HepG2 (cell line): ENCODE data around the gene GRHPR. TPM values are rescaled to one million over a fixed set of nuclear protein-coding genes. Genes with fewer than 3 reads are reported as not detected.

Source experiments
- ARHGAP35 ChIP-seq: sonication (generic); formaldehyde crosslinking; IDR thresholded peaks from 2 replicates; pipeline ENCODE4 v1.9.0; 2022; ENCODE audit warnings: mild to moderate bottlenecking, inconsistent platforms, moderate library complexity, missing genetic modification reagents, borderline replicate concordance
- ATAD3A ChIP-seq: sonication (generic); formaldehyde crosslinking; IDR thresholded peaks from 2 replicates; pipeline ENCODE4 v1.4.0; 2020; ENCODE audit warnings: missing genetic modification reagents
- BCL6 ChIP-seq: IDR thresholded peaks from 2 replicates; pipeline ENCODE4 v1.6.1; 2016; ENCODE audit warnings: missing genetic modification reagents, missing compliant biosample characterization
- DDIT3 ChIP-seq: sonication (generic); formaldehyde crosslinking; IDR thresholded peaks from 2 replicates; pipeline ENCODE4 v1.4.0; 2020; ENCODE audit warnings: mild to moderate bottlenecking, missing genetic modification reagents
- FOXK1 ChIP-seq: sonication (generic); formaldehyde crosslinking; IDR thresholded peaks from 2 replicates; pipeline ENCODE4 v1.4.0; 2020; ENCODE audit warnings: low read depth, missing genetic modification reagents, borderline replicate concordance
- GMEB2 ChIP-seq: IDR thresholded peaks from 2 replicates; pipeline ENCODE4 v1.6.1; 2016; ENCODE audit warnings: missing biosample characterization, missing genetic modification reagents, low read depth
- HMGXB4 ChIP-seq, 2 experiments: sonication (generic) in 1 of 2; formaldehyde crosslinking in 1 of 2; IDR thresholded peaks; 2 replicates each; pipeline versions ENCODE4 v1.4.0 to v1.6.1; 2018 to 2020; ENCODE audit warnings: missing genetic modification reagents in 2 of 2, borderline replicate concordance in 1 of 2, low read depth in 1 of 2, mild to moderate bottlenecking in 1 of 2, missing biosample characterization in 1 of 2
- HOXA5 ChIP-seq: sonication (generic); formaldehyde crosslinking; IDR thresholded peaks from 2 replicates; pipeline ENCODE4 v1.4.0; 2020; ENCODE audit warnings: missing genetic modification reagents
- KLF11 ChIP-seq: IDR thresholded peaks from 2 replicates; pipeline ENCODE4 v1.6.1; 2016; ENCODE audit warnings: missing compliant biosample characterization
- SYNCRIP ChIP-seq: fragments of 200-400 bp; formaldehyde crosslinking; IDR thresholded peaks from 2 replicates; pipeline ENCODE4 v1.6.1; 2018; ENCODE audit warnings: mild to moderate bottlenecking, low read depth, low read length; ENCODE audit not compliant: insufficient read depth
- TBP ChIP-seq: sonication (generic); formaldehyde crosslinking; IDR thresholded peaks from 2 replicates; pipeline ENCODE4 v1.5.0; 2020; ENCODE audit warnings: missing genetic modification reagents
- TFE3 ChIP-seq: IDR thresholded peaks from 2 replicates; pipeline ENCODE4 v1.6.1; 2016
- ZBTB42 ChIP-seq: sonication (generic); formaldehyde crosslinking; IDR thresholded peaks from 2 replicates; pipeline ENCODE4 v1.5.0; 2020; ENCODE audit warnings: mild to moderate bottlenecking, missing genetic modification reagents
- ZNF235 ChIP-seq: sonication (generic); formaldehyde crosslinking; IDR thresholded peaks from 2 replicates; pipeline ENCODE4 v1.8.1; 2023; ENCODE audit warnings: mild to moderate bottlenecking, missing genetic modification reagents, borderline replicate concordance
- ZNF274 ChIP-seq: sonication (generic); formaldehyde crosslinking; IDR thresholded peaks from 2 replicates; pipeline ENCODE4 v1.5.1; 2020; ENCODE audit warnings: mild to moderate bottlenecking, missing genetic modification reagents
- ZNF460 ChIP-seq: sonication (generic); formaldehyde crosslinking; IDR thresholded peaks from 2 replicates; pipeline ENCODE4 v1.5.1; 2020; ENCODE audit warnings: missing genetic modification reagents, mild to moderate bottlenecking, borderline replicate concordance
- ZNF543 ChIP-seq: sonication (generic); formaldehyde crosslinking; IDR thresholded peaks from 2 replicates; pipeline ENCODE4 v1.4.0; 2020; ENCODE audit warnings: mild to moderate bottlenecking, missing genetic modification reagents
- ZNF564 ChIP-seq: sonication (generic); formaldehyde crosslinking; IDR thresholded peaks from 2 replicates; pipeline ENCODE4 v1.8.1; 2023; ENCODE audit warnings: mild to moderate bottlenecking, missing genetic modification reagents
- ZNF703 ChIP-seq: sonication (generic); formaldehyde crosslinking; IDR thresholded peaks from 2 replicates; pipeline ENCODE4 v1.5.1; 2020; ENCODE audit warnings: missing genetic modification reagents, mild to moderate bottlenecking, moderate library complexity, borderline replicate concordance
- ZNF724P ChIP-seq: sonication (generic); formaldehyde crosslinking; IDR thresholded peaks from 2 replicates; pipeline ENCODE4 v1.8.0; 2022; ENCODE audit warnings: missing genetic modification reagents, borderline replicate concordance
- ZNF790 ChIP-seq: sonication (generic); formaldehyde crosslinking; IDR thresholded peaks from 2 replicates; pipeline ENCODE4 v1.8.0; 2022; ENCODE audit warnings: missing genetic modification reagents, mild to moderate bottlenecking, borderline replicate concordance
- ZSCAN29 ChIP-seq: sonication (generic); formaldehyde crosslinking; conservative IDR thresholded peaks from 2 replicates; pipeline ENCODE4 v1.4.0; 2020; ENCODE audit warnings: mild to moderate bottlenecking, missing genetic modification reagents
- polyA plus RNA-seq, 8 experiments: library from polyadenylated mRNA; depleted of rRNA in 3 of 8; stranded (reverse) in 7 of 8; unstranded in 1 of 8; fragments of >200 nt; fragmentation: Illumina TruSeq in 4 of 8; extraction: Trizol in 4 of 8; gene quantifications; 2 replicates each; pipeline versions ENCODE4 v1.2.1 to v1.2.3, GENCODE V29; 2011 to 2016; ENCODE audit warnings: low read depth in 4 of 8, missing spikeins in 1 of 8, mixed read lengths in 1 of 8; ENCODE audit not compliant: insufficient read depth in 1 of 8
- total RNA-seq, 5 experiments: library from RNA; depleted of rRNA; stranded (reverse); fragments of >200 nt; fragmentation: Illumina TruSeq; extraction: Trizol; gene quantifications; 2 replicates each; pipeline ENCODE4 v1.2.3, GENCODE V29; 2016; ENCODE audit warnings: low read depth in 1 of 5
- TF ChIP-seq, protein P1 (sequence below): sonication (generic); formaldehyde crosslinking; IDR thresholded peaks from 2 replicates; pipeline ENCODE4 v1.4.0; 2020; ENCODE audit warnings: low read depth, mild to moderate bottlenecking, missing genetic modification reagents

GRHPR gene
- total and polyA plus RNA-seq, 2 of the 13 experiments (the other 11 are each of a cell fraction or from before 2014, with no cell fraction given) = 113 to 115 TPM

GRCh38 chr9:37422289-37423104 lies at the start of gene GRHPR (continued):
- TF ChIP-seq, protein P1, sequence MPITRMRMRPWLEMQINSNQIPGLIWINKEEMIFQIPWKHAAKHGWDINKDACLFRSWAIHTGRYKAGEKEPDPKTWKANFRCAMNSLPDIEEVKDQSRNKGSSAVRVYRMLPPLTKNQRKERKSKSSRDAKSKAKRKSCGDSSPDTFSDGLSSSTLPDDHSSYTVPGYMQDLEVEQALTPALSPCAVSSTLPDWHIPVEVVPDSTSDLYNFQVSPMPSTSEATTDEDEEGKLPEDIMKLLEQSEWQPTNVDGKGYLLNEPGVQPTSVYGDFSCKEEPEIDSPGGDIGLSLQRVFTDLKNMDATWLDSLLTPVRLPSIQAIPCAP = no peak
- TF ChIP-seq KLF11 (CRISPR knock-in tag) = no peak
- 0 out of 2 replicates have a peak, but pooled peaks have one; percentile 43 for TF ChIP-seq ATAD3A (CRISPR knock-in tag)
- no peak for TF ChIP-seq ZNF703 (CRISPR knock-in tag)
- TF ChIP-seq ARHGAP35 (CRISPR knock-in tag) = 0 out of 2 replicates have a peak, but pooled peaks have one; percentile 67
- no peak for TF ChIP-seq ZNF460 (CRISPR knock-in tag)
- TF ChIP-seq HOXA5 = peak; percentile 71; the same call in 1 of the 2 replicates
- no peak for TF ChIP-seq SYNCRIP
- no peak for TF ChIP-seq BCL6 (CRISPR knock-in tag)
- 0 out of 2 replicates have a peak, but pooled peaks have one; percentile 29 for TF ChIP-seq FOXK1 (CRISPR knock-in tag)
- TF ChIP-seq TFE3 (CRISPR knock-in tag) = 0 out of 2 replicates have a peak, but pooled peaks have one; percentile 27
- no peak for TF ChIP-seq ZNF724P (CRISPR knock-in tag)
- peak; percentile 90; the same call in 1 of the 2 replicates for TF ChIP-seq ZNF790
- peak; percentile 85 for TF ChIP-seq GMEB2 (CRISPR knock-in tag)
- TF ChIP-seq TBP = no peak
- peak; percentile 90 for TF ChIP-seq ZNF564 (CRISPR knock-in tag)
- 0 out of 2 replicates have a peak, but pooled peaks have one; percentile 34 for TF ChIP-seq ZSCAN29 (CRISPR knock-in tag)
- TF ChIP-seq ZNF543 = peak; percentile 89
- no peak for TF ChIP-seq DDIT3 (CRISPR knock-in tag)
- peak; percentile 76 to 93 for TF ChIP-seq HMGXB4 (CRISPR knock-in tag; IDR thresholded peaks at IDR 0.05; ENCODE audit: borderline replicate concordance in 1 of 2, low read depth in 1 of 2)
- TF ChIP-seq ZNF274 (CRISPR knock-in tag) = peak; percentile 89
- no peak for TF ChIP-seq ZNF235 (CRISPR knock-in tag)
- TF ChIP-seq ZBTB42 (CRISPR knock-in tag) = peak; percentile 57; the same call in 1 of the 2 replicates
